IPS-18a (cell line): ENCODE measurements around the gene KATNAL1.

Experiments used
- H3K27ac ChIP-seq: one replicate; pipeline ENCODE4 v1.5.1; 2013; ENCODE audit warnings: low read length
- H3K27me3 ChIP-seq: one replicate; pipeline ENCODE4 v1.6.1; 2013; ENCODE audit warnings: mild to moderate bottlenecking, low read length; ENCODE audit not compliant: control insufficient read depth, insufficient read depth
- H3K36me3 ChIP-seq: one replicate; pipeline ENCODE4 v1.6.1; 2013; ENCODE audit warnings: low read depth, low read length; ENCODE audit not compliant: control insufficient read depth
- H3K4me1 ChIP-seq: one replicate; pipeline ENCODE4 v1.6.1; 2013; ENCODE audit warnings: low read depth, low read length; ENCODE audit not compliant: control insufficient read depth
- H3K4me3 ChIP-seq: one replicate; pipeline ENCODE4 v1.5.1; 2013; ENCODE audit warnings: low read length
- H3K9ac ChIP-seq: one replicate; pipeline ENCODE4 v1.6.1; 2013; ENCODE audit warnings: mild to moderate bottlenecking, low read length, moderate library complexity
- H3K9me3 ChIP-seq: one replicate; pipeline ENCODE4 v1.6.1; 2013; ENCODE audit warnings: low read depth, low read length; ENCODE audit not compliant: control insufficient read depth

The KATNAL1 gene

GRCh38 chr13:30196025-30196424 lies 111.3 kb downstream of the KATNAL1 start:
- no peak overlapping the region for H3K4me3 ChIP-seq
- H3K36me3 ChIP-seq = no peaks in the 10 kb centered on the region
- no peak overlapping the region for H3K9ac ChIP-seq
- no peak overlapping the region for H3K27ac ChIP-seq
- no peaks in the 10 kb centered on the region for H3K9me3 ChIP-seq
- peaks cover 12% of the 10 kb centered on the region for H3K4me1 ChIP-seq
- H3K27me3 ChIP-seq = no peaks in the 10 kb centered on the region

- Histone ChIP-seq H3K9ac (no peak overlapping the region), H3K9me3 (no peaks in the 10 kb centered on the region)
These were observed 112.4 kb downstream of the KATNAL1 start for GRCh38 chr13:30194906-30195305.

GRCh38 chr13:30193279-30194234 lies 113.8 kb downstream of the KATNAL1 start:
- no peaks in the 10 kb centered on the region for H3K9me3 ChIP-seq

More at GRCh38 chr13:30194906-30195305, 112.4 kb downstream of the KATNAL1 start:
- Histone ChIP-seq H3K4me1 (peaks cover 12% of the 10 kb centered on the region), H3K27ac (no peak overlapping the region), H3K27me3 (no peaks in the 10 kb centered on the region), H3K36me3 (no peaks in the 10 kb centered on the region), H3K4me3 (no peak overlapping the region)

GRCh38 chr13:30192320-30193093 lies 114.8 kb downstream of the KATNAL1 start:
- Histone ChIP-seq H3K9ac (no peak overlapping the region), H3K4me3 (no peak overlapping the region), H3K36me3 (no peaks in the 10 kb centered on the region), H3K9me3 (no peaks in the 10 kb centered on the region), H3K4me1 (peaks cover 12% of the 10 kb centered on the region), H3K27me3 (no peaks in the 10 kb centered on the region), H3K27ac (no peak overlapping the region)

More at GRCh38 chr13:30193279-30194234, 113.8 kb downstream of the KATNAL1 start:
- Histone ChIP-seq H3K9ac (no peak overlapping the region), H3K4me3 (no peak overlapping the region), H3K36me3 (no peaks in the 10 kb centered on the region), H3K4me1 (peaks cover 12% of the 10 kb centered on the region), H3K27ac (no peak overlapping the region), H3K27me3 (no peaks in the 10 kb centered on the region)

- no peak overlapping the region for H3K4me3 ChIP-seq
- no peaks in the 10 kb centered on the region for H3K9me3 ChIP-seq
- H3K27me3 ChIP-seq = no peaks in the 10 kb centered on the region
- H3K36me3 ChIP-seq = no peaks in the 10 kb centered on the region
- peaks cover 19% of the 10 kb centered on the region for H3K4me1 ChIP-seq
- no peak overlapping the region for H3K9ac ChIP-seq
- no peak overlapping the region for H3K27ac ChIP-seq
These were observed 115.8 kb downstream of the KATNAL1 start for GRCh38 chr13:30191491-30192100.

- Histone ChIP-seq H3K4me1 (peaks cover 14% of the 10 kb centered on the region), H3K27ac (no peak overlapping the region), H3K9ac (no peak overlapping the region), H3K9me3 (peaks cover 3% of the 10 kb centered on the region), H3K4me3 (no peak overlapping the region), H3K27me3 (no peaks in the 10 kb centered on the region), H3K36me3 (no peaks in the 10 kb centered on the region)
These were observed 120.5 kb downstream of the KATNAL1 start for GRCh38 chr13:30186634-30187415.

- Histone ChIP-seq H3K4me1 (peaks cover 17% of the 10 kb centered on the region), H3K27ac (no peak overlapping the region), H3K9ac (no peak overlapping the region)
These were observed 125.3 kb downstream of the KATNAL1 start for GRCh38 chr13:30181888-30182651.

GRCh38 chr13:30179597-30180276 lies 127.6 kb downstream of the KATNAL1 start:
- Histone ChIP-seq H3K27ac (no peak overlapping the region), H3K4me3 (no peak overlapping the region), H3K9me3 (no peaks in the 10 kb centered on the region), H3K36me3 (no peaks in the 10 kb centered on the region), H3K4me1 (peaks cover 12% of the 10 kb centered on the region), H3K9ac (no peak overlapping the region), H3K27me3 (no peaks in the 10 kb centered on the region)

More at GRCh38 chr13:30181888-30182651, 125.3 kb downstream of the KATNAL1 start:
- H3K36me3 ChIP-seq = no peaks in the 10 kb centered on the region
- H3K27me3 ChIP-seq = no peaks in the 10 kb centered on the region
- H3K4me3 ChIP-seq = no peak overlapping the region
- peaks cover 3% of the 10 kb centered on the region for H3K9me3 ChIP-seq

- no peak overlapping the region for H3K27ac ChIP-seq
These were observed 128.4 kb downstream of the KATNAL1 start for GRCh38 chr13:30178976-30179375.

GRCh38 chr13:30175166-30175565 lies 132.2 kb downstream of the KATNAL1 start:
- Histone ChIP-seq H3K9me3 (no peaks in the 10 kb centered on the region), H3K9ac (no peak overlapping the region), H3K27me3 (no peaks in the 10 kb centered on the region), H3K36me3 (no peaks in the 10 kb centered on the region), H3K27ac (no peak overlapping the region), H3K4me3 (no peak overlapping the region), H3K4me1 (peaks cover 6% of the 10 kb centered on the region)

More at GRCh38 chr13:30178976-30179375, 128.4 kb downstream of the KATNAL1 start:
- no peaks in the 10 kb centered on the region for H3K36me3 ChIP-seq
- no peaks in the 10 kb centered on the region for H3K9me3 ChIP-seq
- H3K4me3 ChIP-seq = no peak overlapping the region
- H3K4me1 ChIP-seq = peaks cover 12% of the 10 kb centered on the region
- no peak overlapping the region for H3K9ac ChIP-seq
- H3K27me3 ChIP-seq = no peaks in the 10 kb centered on the region
